HG03280 (cell line): ENCODE data around the gene SCD5.

Experiments used
- ATAC-seq: cut with Tn5 transposase; IDR thresholded peaks from one replicate; pipeline ENCODE4 v1.9.1; 2021; ENCODE audit warnings: mild to moderate bottlenecking, moderate library complexity; ENCODE audit not compliant: unreplicated experiment

Gene SCD5

DNA sequence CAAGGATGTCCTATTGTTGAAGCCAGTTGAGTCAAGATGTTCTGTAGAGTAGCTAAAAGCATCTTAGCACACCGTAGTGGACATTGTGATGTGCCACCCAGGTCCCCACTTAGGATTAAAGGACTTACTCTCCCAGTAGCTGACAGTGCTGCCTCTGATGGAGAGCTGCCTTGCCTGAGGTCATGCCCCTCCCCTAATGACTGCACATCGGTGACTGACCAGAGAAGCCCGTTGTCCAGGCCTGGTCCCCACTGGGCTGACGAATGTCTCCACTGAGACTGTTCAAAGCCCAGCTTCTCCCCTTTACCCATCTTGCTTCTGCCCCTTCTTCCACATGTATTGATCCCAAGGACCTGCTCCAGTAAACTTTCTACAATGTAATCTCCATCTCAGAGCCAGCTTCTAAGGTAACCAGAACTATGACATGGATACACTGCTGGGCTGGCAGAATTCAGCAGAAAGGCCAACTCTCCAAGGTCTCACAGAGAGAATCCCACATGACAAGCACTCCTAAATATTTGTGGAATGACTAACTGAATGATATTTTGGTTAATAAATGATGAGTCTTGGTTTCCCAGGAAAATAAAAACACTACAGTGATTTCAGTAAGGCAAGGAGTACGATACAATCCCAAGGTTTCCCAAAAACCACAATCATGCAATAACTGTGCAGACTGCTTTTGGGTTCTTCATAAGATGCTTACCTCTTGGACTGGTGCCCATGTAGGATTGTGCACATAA, 154.4 kb downstream of the SCD5 start:
- ATAC-seq = no peak

DNA sequence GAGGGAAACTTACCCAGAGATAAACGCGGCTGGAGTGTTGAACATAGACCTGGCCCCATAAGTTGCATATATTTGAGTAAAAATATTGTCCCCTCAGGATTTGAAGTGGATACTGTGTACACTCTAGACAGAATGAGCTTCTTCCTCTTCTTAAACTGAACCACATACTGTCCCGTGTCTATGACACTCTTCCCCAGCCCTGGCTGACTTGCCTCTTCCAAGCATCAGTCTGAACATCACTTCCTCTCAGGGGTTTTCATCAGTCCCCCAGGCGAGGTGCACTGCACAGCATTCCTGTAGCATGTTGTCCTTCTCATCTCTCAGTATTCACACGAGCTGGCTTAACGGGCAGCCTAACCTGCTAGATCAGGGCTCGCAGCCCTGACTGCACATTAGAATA, 156.3 kb downstream of the SCD5 start:
- no peak for ATAC-seq

DNA sequence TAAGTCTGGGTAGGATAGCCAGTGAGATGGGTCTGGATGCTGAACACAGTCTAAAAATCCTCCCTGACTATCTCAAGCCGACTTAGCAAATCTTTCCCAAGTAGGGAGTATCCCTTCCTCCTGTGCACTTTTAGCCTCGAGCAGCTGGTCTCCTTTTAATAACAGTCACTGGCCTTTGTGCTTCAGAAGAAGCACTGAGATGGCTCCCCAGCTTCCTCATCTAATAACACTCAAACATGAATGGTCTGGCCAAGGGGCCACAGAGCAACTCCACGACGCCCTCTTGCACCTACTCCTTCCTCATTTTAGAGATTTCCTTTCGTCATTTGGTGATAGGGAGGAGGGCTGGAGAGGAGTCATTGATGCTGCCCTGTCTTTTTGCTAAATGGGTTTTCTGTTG, 158.1 kb downstream of the SCD5 start:
- no peak for ATAC-seq

DNA sequence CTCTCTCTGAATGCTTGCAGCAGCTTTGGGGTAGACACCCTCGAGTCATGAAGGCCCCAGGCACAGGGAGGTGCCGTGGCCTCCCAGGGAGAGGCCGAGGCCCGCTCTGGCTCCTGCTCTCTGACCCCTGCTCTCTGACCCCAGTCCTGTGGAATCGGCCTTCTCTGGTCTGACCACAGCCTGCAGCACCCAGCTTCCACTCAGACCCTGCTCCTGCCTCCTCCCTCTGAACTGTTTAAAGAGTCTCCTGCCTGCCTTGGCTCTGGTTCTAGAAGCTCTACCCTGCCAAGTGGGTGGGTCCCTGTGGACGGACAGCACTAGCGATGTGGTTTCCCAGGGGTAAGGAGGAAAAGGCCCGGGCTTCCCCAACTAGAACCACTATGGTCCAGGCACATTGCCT, 158.6 kb downstream of the SCD5 start:
- no peak for ATAC-seq

DNA sequence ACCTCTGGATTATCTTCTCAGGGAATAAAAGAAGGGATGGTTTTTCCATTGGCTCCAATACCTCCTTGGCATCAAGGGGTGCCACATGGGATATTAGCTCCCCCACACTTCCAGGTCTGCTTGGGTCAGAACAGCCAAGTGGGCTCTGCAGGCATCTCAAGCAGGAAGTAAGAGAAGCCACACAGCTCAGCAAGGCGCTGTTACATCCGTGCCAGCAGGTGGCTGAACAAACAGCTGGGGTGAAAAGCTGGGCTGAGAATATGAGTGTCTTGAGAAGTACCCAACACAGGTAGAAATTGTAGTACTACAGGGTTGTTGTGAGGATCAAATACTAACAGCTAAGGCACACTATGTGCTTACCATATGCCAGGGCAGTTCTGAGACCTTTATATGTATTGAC, 160.1 kb downstream of the SCD5 start:
- ATAC-seq = no peak

DNA sequence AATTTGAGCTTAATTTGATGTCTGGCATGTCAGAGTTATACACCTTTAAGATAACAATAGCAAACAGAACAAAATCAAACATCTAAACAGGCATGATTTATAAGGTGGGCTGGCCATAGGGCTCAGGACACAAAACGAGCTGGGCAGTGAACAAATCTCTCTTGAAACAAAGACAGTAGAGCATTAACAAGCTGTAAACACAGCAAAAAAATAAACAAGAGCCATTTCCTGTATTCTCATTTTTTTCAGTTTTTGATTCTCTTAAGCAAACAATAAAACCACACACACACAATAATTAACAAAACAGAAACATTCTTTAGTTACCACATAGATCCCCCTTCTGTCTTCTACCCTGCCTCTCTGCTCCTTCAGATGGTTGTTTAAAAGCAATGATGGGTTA, 168.5 kb downstream of the SCD5 start:
- ATAC-seq = no peak

DNA sequence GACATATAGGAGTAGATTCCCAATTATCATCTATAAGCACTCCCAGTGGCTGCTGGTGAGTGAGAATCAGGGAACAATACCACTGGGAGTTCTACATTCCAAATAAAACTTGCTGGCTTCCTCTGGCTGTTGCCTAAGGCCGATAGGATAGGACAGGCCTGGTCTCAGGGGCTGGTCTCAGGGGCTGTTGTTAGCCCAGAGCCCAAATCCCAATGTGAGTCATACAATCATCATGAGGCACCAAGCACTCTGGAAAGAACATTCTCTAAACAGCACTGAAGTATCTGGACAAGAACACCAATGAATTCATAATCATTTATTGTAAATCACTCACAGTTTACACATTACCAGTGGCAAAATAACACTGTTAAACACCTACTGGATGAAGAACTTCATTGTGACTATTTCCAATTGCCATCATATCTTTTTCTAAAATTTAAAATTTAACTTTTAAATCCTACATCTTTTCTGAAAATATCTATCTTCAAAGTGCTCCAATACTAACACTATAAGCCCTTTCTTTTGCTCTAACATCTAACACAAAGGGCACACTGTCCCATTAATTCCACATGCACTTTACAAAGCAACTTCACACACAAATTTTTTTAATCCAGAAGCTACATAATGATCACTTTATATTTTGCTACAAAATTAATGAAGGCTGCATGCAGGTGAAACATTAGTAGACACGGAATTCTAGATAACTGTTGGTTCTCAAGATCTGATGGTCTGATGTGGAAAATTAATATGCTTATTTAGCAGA, 169.2 kb downstream of the SCD5 start:
- ATAC-seq = no peak

DNA sequence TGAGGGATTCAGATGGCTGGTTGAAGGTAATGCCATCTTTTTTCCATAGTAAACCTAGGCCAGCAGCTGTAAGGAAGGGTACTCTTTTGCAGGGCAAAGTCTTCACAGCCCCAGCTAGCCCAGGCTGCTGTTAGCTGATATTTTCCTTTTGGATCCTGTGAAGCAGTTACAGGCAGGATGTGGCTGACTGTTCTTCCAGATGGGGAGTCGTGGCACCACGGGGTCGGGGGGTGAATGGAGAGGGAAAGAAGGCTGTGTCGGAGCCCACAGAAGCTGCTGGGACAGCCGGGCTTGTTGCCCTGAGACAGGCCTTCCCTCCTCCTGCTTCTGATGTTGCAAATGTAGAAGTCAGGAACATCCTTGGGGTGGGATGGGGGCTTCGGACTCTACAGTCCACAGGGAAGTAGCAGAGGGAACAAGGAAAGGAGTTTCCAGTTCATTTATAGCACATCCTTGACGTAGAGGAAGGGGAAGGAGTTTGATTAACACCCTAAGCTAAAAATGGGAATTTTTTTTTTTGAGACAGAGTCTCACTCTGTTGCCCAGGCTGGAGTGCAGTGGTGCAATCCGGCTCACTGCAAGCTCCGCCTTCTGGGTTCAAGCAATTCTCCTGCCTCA, 172.2 kb downstream of the SCD5 start:
- no peak for ATAC-seq

DNA sequence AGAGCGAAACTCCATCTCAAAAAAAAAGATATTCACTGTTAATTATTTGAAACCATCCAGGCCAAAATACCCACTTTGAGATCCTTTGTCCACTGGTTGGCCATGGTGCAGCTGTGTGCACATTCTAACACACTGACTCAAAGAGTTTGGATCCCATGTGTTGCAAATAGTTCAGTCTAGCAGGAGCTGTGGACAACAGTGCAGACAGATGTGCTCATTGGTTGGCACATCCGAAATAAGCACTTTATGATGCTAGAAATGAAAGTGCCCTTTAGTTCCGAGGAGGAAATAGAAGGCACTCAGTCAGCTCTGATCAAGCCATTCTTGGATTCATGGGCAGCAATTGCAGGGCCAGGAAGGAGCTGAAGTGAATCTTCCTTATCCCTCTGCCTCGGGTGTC, 173.8 kb downstream of the SCD5 start:
- no peak for ATAC-seq

DNA sequence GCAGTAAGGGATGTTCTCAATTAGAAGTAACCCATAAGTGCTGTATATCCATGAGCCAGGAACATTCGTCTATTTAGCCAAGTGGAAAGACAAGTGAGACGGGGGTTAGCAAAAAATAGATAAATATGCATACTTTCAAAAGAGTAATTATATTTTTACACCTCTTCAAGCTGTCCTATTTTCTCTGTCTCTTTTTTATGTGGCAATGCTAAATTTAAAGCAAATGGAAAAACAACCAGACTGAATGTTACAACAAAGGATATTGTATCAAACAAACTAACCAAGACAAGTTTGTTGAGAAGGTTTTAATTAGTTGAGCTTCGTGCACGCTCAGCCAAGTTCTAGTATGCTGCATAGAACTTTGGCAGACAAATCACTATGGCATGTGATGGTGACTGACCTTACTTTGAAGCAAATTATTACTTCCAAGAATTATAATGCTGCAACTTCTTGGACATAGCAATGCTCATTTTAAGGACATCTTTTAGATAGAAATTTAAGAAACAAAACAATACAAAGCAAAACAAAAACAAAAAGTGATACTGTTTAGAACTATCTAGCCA, 175.4 kb downstream of the SCD5 start:
- no peak for ATAC-seq

DNA sequence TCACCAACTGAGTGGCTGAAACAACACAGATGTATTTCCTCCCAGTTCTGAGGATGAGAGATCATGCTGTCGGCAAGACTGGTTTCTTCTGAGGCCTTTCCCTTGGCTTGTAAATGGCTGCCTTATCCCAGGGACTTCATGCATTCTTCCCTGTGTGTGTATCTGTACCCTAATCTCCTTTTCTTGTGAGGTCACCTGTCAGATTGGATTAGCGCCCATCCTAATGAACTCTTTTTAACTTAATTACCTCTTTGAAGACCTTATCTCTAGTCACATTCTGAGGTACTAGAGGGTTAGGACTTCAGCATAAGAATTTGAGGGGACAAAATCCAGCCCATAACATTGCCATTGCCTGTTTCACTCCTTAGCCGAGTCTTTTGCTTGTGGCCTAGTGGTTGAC, 177.3 kb downstream of the SCD5 start:
- ATAC-seq = no peak

DNA sequence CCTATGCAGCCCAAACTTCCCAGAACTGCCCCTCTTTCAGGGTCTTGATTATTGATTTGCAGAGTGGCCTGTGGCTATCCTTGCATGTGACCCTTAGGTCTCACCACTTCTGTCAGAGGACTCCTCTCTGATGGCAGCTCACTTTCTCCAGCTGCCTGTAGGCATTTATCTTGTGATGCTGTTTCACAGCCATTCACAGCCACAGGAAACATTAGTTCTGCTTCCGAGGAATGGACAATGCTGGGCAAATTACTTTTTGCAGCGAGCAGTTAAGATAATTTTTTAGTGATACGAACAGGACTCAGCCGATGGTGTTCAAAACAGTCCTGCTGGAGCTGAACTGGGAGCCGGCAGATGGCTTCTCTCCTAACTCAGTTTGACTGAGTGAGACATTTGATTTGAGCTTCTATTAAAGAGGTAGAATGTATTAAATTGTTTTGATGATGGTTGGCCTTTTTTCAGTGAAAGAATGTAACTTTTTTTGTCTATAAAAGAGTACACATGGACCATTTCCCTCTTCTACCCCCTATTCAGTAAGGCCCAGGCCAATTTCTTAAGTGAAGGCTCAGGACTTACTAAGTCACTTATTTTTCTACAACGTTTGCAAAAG, 178.4 kb downstream of the SCD5 start:
- no peak for ATAC-seq

DNA sequence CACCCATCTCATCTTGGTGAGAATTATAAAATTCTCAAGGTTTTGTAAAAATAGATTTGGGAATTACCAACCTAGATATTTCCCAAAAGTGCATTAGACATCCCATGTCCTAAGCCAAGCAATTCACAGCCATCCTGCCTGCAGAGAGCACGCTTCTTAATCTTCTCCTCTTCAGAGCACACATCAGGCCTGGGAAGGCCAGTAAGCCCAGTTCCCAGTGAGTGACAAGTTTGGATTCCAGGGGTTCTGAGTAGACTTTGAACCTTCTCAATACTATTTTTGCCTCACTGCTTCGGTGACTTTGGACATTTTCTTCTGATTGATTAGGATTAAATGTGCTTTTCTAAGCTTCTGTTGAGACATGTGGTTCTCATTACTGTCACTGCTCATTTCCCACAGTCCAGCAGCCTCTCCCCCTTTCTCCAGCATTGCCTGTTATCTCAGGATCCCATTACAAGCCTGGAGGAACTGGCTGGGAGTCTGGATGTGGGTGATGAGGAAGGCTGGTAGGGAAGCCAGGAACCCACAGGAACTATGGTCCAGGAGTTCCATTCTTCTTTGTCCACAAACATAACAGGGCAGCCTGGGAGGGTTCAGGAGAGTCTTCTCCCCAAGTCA, 180.4 kb downstream of the SCD5 start:
- no peak for ATAC-seq

DNA sequence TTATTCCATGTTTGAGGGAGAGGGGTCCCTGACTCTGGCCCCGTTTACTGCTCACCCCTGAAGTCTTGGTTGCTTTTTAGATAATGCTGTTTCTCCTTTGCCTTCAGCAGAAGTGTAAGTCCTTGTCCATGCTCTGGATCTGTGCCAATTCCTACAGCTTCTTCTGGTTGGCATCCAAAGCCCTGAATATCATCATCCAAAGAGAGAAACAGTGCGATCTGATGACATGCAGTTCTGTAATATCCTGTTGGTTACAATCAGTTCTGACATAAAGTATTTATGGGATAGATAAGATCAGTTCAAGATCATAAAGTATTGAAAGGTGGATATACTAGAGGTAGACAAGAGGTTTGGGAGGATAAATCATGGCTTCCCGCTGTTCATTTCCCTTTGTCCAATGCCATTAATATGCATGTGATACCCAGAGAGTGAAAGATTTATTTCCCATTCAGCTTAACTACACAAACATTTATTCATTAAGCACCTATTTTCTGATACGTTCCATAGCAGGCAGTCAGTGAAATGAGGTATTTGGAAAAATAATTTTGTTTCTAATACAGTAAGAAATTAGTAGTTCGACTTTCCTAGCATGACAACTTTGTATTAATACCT, 183.7 kb downstream of the SCD5 start:
- ATAC-seq = no peak

DNA sequence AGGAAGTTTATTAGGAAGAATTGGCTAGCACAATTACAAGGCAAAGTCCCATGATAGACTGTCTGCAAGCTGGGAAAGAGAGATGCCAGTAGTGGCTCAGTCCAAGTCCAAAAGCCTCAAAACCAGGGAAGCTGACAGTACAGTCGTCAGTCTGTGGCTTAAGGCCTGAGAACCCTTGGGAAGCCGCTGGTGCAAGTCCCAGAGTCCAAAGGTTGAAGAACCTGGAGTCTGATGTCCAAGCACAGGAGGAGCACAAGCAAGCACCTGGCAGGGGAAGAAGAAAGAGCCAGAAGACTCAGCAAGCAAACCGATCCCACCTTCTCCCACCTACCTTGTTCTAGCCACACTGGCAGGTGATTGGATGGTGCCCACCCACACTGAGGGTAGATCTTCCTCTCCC, 185.5 kb downstream of the SCD5 start:
- no peak for ATAC-seq

DNA sequence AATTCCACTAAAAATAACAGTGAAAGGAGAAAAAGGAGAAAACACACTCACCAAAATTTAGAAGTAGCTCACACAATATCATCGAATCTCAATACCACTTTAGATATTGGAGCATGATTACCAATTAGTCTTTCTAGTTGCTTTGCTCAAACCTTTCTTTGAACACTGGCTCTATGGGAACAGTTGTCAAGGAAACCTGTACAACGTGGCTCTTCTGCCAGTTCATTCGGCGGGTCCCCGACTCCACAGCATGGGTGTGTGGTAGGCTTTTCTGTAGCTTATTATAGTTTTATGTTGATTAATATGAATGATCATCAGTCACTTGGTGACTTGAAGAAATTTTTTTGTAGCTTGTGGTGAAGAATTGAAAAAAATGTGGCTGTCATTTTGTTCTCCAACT, 186.6 kb downstream of the SCD5 start:
- ATAC-seq = no peak

DNA sequence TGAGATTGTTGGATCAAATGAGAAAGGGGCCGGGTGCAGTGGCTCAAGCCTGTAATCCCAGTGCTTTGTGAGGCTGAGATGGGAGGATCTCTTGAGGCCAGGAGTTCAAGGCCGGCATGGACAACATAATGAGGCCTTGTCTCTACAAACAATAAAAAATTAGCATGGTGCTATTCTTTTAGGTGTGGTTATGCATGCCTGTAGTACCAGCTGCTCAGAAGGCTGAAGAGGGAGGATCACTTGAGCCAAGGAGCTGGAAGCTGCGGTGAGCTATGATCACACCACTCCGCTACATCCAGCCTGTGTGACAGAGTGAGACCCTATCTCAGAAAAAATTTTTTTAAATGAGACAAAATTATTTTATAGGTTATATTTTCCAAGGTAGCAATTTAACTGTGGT, 187.1 kb downstream of the SCD5 start:
- no peak for ATAC-seq

DNA sequence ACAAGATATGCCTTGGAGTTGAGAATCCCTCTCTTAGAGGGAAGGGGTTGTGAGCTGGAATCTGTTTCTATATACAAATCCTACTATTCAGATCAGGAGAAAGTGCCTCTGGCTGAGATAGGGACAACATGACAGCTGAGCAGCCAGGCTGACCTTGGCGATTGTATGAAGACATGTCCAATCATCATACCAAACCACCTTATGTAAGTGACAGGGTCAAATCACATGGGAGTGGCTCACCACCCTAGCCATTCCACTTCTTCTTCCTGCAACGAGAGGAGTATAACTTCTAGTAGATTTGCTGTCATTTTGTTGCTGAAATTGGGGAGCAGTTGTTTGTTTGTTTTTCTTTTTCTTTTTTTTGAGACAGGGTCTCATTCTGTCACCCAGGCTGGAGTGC, 188.6 kb downstream of the SCD5 start:
- ATAC-seq = no peak

DNA sequence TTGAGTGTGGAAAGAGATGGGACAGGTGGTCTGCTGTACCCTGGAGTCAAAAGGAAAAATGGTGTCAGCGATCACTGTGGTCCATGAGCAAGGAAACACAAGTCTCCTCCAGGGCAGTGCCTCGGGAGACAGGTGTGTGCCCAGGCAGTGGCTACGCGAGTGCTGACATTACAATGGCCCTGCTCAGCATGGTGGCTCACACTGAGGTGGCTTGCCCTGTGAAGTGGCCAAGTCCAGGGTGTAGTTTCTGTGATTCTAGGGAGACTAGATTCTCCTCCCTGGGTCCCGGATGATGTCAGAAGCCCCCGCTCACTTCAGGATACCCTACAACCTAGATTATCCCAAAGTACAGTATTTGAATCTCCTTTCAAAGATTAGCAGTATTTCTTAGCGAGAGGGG, 192.0 kb downstream of the SCD5 start:
- no peak for ATAC-seq

DNA sequence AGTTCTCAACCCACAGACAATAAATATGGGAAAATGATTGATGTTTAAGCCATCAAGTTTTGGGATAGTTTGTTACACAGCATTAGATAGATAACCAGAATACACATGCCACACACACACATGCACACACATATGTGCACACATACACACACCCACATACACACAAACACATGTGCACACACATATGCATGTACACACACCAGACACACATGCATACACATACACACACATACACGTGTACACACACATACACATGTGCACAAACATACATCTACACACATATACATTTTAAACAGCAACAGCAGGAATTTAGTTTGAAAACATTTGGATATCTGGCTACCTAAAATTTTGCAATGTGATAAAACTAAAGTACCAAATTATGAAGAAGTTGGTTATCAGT, 194.1 kb downstream of the SCD5 start:
- ATAC-seq = no peak
